Myocyte (in vitro differentiated cells): Measurements from ENCODE around the gene SORT1. TPM values are rescaled to one million over a fixed set of nuclear protein-coding genes. Genes with fewer than 3 reads are reported as not detected.
"Not testable (repeated sequence)": the region's sequence is repeated elsewhere in the genome, so short reads cannot be mapped to it uniquely, and the experiment has no call there.

Source experiments
- DNase-seq: peaks from one replicate; pipeline ENCODE4 v3.0.0-alpha.2; 2012; ENCODE audit warnings: low read depth
- total RNA-seq: library from RNA; depleted of rRNA; stranded (reverse); fragments of >200 nt; gene quantifications from 2 replicates; pipeline ENCODE4 v1.2.3, GENCODE V29; 2014

The SORT1 gene
- total RNA-seq, 1 donor from 2014 or later = 69.7 TPM

- no peak for DNase-seq
These were observed 50.2 kb downstream of the SORT1 start for GRCh38 chr1:109347511-109347910.

- DNase-seq = no peak
These were observed 55.5 kb downstream of the SORT1 start for GRCh38 chr1:109341944-109342930.

- no peak for DNase-seq
These were observed 59.1 kb downstream of the SORT1 start for GRCh38 chr1:109338608-109339007.

GRCh38 chr1:109338091-109338490, 59.6 kb downstream of the SORT1 start:
- no peak for DNase-seq

GRCh38 chr1:109335091-109335490, 62.6 kb downstream of the SORT1 start:
- no peak for DNase-seq

GRCh38 chr1:109331113-109331512, 66.6 kb downstream of the SORT1 start:
- DNase-seq = no peak

GRCh38 chr1:109327285-109327684, 70.4 kb downstream of the SORT1 start:
- DNase-seq = no peak

GRCh38 chr1:109322974-109323373, 74.7 kb downstream of the SORT1 start:
- DNase-seq = no peak

- DNase-seq = no peak
These were observed 78.6 kb downstream of the SORT1 start for GRCh38 chr1:109319114-109319513.

GRCh38 chr1:109316506-109316905, 81.2 kb downstream of the SORT1 start:
- no peak for DNase-seq

- DNase-seq = no peak
These were observed 82.4 kb downstream of the SORT1 start for GRCh38 chr1:109315288-109315687.

- DNase-seq = peak; percentile 54
These were observed 82.9 kb downstream of the SORT1 start for GRCh38 chr1:109314795-109315194.

- peak; percentile 69 for DNase-seq
These were observed 84.5 kb downstream of the SORT1 start for GRCh38 chr1:109312978-109313775.

- DNase-seq = peak; percentile 73
These were observed 85.5 kb downstream of the SORT1 start for GRCh38 chr1:109312246-109312645.

GRCh38 chr1:109309347-109309746, 88.4 kb downstream of the SORT1 start:
- no peak for DNase-seq

- DNase-seq = peak; percentile 63
These were observed 90.3 kb downstream of the SORT1 start for GRCh38 chr1:109307274-109308021.

- DNase-seq = peak; percentile 56
These were observed 90.9 kb downstream of the SORT1 start, which contains the start of gene MYBPHL for GRCh38 chr1:109306832-109307273. MYBPHL (minus strand) TSS chr1:109307011; CDS start chr1:109306991, 20 bp downstream.

- not testable (repeated sequence) for DNase-seq
These were observed 91.7 kb downstream of the SORT1 start for GRCh38 chr1:109305991-109306390.

- no peak for DNase-seq
These were observed 93.3 kb downstream of the SORT1 start for GRCh38 chr1:109304226-109304920.

GRCh38 chr1:109301874-109302273, 95.8 kb downstream of the SORT1 start:
- DNase-seq = no peak
